ENCODE results near the gene ZNF497.
A peak's percentile ranks its signal among the peaks of the same experiment; 100 is the strongest.
"Not testable (repeated sequence)": the region's sequence is repeated elsewhere in the genome, so short reads cannot be mapped to it uniquely, and the experiment has no call there.

The ZNF497 gene

DNA sequence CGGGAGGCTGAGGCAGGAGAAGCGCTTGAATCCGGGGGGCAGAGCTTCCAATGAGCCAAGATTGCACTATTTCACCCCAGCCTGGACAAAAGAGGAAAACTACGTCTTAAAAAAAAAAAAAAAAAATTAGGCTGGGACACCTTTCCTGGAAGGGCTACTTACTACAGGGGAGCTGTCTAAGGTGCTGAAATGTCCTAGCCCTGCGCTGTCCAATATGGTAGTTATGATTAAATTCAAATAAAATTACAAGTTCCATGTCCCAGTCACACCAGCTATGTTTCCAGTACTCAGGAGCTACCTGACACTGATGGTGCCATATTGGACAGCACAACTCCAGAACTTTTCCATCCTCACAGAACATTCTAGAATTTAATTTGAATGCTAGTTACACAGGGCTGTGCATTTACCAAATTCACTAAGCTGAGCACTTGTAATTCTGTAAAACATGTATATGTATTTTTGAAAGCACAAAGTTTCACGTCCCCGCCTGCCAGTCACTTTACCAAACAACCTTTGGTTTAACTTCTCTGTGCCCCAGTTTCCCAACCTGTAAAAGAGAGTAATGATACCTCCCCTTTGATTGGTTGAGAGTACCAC is 45.0 kb downstream of the ZNF497 start:
- no peak overlapping the region for H3K4me3 ChIP-seq (replicated peaks; ENCODE audit: low read depth, low read length)
- TF ChIP-seq, protein P1, sequence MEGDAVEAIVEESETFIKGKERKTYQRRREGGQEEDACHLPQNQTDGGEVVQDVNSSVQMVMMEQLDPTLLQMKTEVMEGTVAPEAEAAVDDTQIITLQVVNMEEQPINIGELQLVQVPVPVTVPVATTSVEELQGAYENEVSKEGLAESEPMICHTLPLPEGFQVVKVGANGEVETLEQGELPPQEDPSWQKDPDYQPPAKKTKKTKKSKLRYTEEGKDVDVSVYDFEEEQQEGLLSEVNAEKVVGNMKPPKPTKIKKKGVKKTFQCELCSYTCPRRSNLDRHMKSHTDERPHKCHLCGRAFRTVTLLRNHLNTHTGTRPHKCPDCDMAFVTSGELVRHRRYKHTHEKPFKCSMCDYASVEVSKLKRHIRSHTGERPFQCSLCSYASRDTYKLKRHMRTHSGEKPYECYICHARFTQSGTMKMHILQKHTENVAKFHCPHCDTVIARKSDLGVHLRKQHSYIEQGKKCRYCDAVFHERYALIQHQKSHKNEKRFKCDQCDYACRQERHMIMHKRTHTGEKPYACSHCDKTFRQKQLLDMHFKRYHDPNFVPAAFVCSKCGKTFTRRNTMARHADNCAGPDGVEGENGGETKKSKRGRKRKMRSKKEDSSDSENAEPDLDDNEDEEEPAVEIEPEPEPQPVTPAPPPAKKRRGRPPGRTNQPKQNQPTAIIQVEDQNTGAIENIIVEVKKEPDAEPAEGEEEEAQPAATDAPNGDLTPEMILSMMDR (IDR thresholded peaks at IDR 0.05; ENCODE audit: low read length, missing control alignments): no peak
- DNase-seq (ENCODE audit: low read depth): peak; percentile 67

DNA sequence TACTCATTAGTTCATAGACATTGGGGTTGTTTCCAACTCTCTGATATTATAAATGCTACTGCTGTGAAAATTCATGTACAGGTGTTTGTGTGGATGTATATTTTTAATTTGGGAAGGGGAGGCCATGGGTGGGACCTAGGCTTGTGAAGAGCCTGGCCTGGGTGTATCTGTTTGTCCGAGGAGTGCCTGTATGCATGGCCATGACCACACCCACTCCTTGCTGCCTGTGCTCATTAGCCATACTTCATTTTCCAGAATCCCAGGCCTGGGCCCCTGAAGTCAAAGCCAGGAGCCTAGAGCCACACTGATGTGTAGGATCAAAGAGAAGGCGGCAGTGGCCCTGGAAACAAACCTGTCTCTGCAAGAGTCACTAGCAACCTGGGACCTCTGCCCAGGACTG is 47.0 kb downstream of the ZNF497 start:
- TF ChIP-seq, protein P1 (IDR thresholded peaks at IDR 0.05; ENCODE audit: low read length, missing control alignments): no peak
- DNase-seq (ENCODE audit: low read depth): no peak

DNA sequence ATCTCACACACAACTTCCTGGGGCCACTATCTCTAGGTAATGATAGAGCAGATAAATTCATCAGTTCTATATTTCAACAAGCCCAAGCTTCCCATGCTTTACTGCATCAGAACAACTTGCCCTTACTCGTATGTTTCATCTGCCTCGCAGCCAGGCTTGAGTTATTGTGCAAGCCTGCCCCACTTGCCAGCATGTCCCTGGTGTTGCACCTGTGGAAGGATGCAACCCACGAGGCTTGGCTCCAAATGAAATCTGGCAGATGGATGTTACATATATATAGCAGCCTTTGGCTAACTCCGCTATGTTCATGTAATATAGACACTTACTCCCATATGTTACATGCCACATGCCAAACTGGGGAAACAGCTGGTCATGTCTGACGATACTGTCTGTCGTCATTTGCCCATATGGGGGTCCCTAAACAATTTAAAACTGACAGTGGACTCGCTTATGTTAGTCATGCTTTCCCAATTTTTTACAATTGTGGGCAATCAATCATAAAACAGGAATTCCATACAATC is 51.1 kb downstream of the ZNF497 start:
- TF ChIP-seq, protein P1 (IDR thresholded peaks at IDR 0.05; ENCODE audit: low read length, missing control alignments): no peak
- H3K4me3 ChIP-seq (replicated peaks; ENCODE audit: low read depth, low read length): no peak overlapping the region
- DNase-seq (ENCODE audit: low read depth): no peak

More for the DNA sequence above, 47.0 kb downstream of the ZNF497 start:
- no peak overlapping the region for H3K4me3 ChIP-seq (replicated peaks; ENCODE audit: low read depth, low read length)

DNA sequence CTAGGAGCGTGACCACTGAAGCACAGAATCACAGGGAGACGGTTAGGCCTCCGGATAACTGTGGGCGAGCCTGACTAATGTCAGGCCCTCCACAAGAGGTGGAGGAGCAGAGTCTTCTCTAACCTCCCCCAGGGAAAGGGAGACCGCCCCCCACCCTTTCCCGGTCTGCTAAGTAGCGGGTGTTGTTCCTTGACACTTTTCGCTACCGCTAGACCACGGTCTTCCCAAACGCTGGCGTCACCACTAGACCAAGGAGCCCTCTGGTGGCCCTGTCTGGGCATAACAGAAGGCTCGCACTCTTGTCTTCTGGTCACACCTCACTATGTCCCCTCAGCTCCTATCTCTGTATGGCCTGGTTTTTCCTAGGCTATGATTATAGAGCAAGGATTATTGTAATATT is 51.9 kb downstream of the ZNF497 start:
- H3K4me3 ChIP-seq (replicated peaks; ENCODE audit: low read depth, low read length): not testable (repeated sequence)
- TF ChIP-seq, protein P1 (IDR thresholded peaks at IDR 0.05; ENCODE audit: low read length, missing control alignments): peak; percentile 28
- DNase-seq (ENCODE audit: low read depth): peak; percentile 38

DNA sequence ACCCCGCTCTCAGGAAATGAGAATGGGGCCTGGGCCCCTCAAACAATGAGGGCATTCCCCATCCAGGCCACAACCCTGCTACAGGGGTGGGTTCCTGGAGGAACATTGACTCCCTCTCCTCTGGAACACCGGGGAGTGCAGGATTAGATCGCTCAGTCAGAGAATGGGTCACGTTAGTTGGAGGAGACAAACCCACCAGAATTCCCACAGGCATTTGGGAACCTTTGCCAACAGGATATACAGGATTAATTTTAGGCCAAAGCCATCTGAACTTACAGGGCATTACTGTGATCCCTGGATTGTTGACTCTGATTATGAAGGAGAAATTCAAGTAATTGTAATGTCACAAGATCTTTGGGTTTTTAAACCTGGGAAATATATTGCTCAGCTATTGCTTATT is 54.8 kb downstream of the ZNF497 start:
- DNase-seq (ENCODE audit: low read depth): no peak
- TF ChIP-seq, protein P1 (IDR thresholded peaks at IDR 0.05; ENCODE audit: low read length, missing control alignments): no peak
- no peak overlapping the region for H3K4me3 ChIP-seq (replicated peaks; ENCODE audit: low read depth, low read length)

DNA sequence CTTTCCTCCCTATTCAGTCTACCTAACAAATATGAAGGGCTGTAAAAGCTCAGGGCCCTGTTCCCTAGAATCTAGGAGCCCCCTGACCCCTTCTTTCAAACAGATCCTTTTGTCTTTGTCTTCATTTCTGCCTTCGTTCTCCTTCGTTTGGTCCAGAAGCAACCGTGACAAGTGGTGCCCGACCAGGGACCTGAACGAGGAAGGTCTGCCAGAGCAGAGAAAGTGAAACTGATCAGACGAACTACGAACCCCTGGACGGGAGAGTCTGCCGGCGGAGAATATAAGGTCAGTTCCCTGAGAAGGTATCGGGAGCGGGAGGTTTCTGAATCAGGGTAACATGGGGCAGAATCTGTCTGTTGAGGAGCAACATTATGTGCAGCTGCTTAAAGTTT is 56.6 kb downstream of the ZNF497 start:
- H3K4me3 ChIP-seq (replicated peaks; ENCODE audit: low read depth, low read length): peak overlapping the region; percentile 90
- TF ChIP-seq, protein P1 (IDR thresholded peaks at IDR 0.05; ENCODE audit: low read length, missing control alignments): no peak
- peak; percentile 19 for DNase-seq (ENCODE audit: low read depth)

Data from fibroblast of pulmonary artery (primary cell).